Measurements from ENCODE around the gene MBOAT1.

DNA sequence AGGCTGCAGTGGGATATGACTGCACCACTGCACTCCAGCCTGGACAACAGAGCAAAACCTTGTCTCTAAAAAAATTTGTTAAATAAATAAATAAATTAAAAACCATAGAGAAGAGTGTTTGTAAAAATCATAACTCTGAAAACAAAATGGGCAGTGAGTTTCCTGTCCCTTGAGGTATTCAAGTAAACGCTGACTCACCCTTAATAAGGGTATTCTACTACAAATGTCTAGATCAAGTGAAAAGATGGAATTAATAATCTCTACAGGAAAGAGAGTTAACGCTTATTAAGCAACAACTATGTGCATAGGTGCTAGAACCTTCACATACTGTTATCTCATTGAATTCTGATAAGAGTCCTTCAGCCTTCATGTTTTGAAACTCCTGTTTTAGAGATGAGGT is 19.9 kb upstream of the MBOAT1 start:
- TF ChIP-seq CTCF (IDR thresholded peaks at IDR 0.05) (no peak), POLR2A (IDR thresholded peaks at IDR 0.05) (no peak)
